Mammary epithelial cell (primary cell): ENCODE measurements around the gene ITLN1.

Experiments
- CTCF ChIP-seq, 2 donors: IDR thresholded peaks in 1 of 2; conservative IDR thresholded peaks in 1 of 2; 2 replicates each; pipeline ENCODE4 v1.5.1; 2011 to 2012; ENCODE audit warnings: inconsistent platforms in 2 of 2, low read length in 2 of 2, mild to moderate bottlenecking in 2 of 2, control low read depth in 1 of 2, low read depth in 1 of 2; ENCODE audit not compliant: insufficient read depth in 1 of 2; ENCODE audit errors: extremely low read depth in 1 of 2
- EZH2 ChIP-seq: IDR thresholded peaks from 2 replicates; pipeline ENCODE4 v1.6.1; 2012; ENCODE audit warnings: low read length, inconsistent platforms, borderline replicate concordance

GRCh38 chr1:160874935-160875334, 10.0 kb downstream of the ITLN1 start:
- no peak for TF ChIP-seq CTCF (conservative IDR thresholded peaks at IDR 0.05 in 1 of 2, IDR thresholded peaks at IDR 0.05 in 1 of 2; ENCODE audit: extremely low read depth in 1 of 2, insufficient read depth in 1 of 2, low read depth in 1 of 2, low read length in 2 of 2)
- TF ChIP-seq EZH2: no peak
